Stimulated activated CD4-positive, alpha-beta T cell treated with anti-CD3 and anti-CD28 coated beads, Interleukin-4, amount 100 ng/mL, for 4 hours (primary cell): ENCODE data around the gene ZBED5.

Experiments
- DNase-seq, 2 experiments: peaks; one replicate each; pipeline ENCODE4 v3.0.0-alpha.2; 2020

The ZBED5 gene

GRCh38 chr11:10878408-10879214 is 20.8 kb upstream of the ZBED5 start:
- DNase-seq: no peak

GRCh38 chr11:10876158-10876557 is 18.3 kb upstream of the ZBED5 start:
- DNase-seq: no peak

- DNase-seq: no peak
Observed at GRCh38 chr11:10875430-10876021, 17.7 kb upstream of the ZBED5 start.

DNA sequence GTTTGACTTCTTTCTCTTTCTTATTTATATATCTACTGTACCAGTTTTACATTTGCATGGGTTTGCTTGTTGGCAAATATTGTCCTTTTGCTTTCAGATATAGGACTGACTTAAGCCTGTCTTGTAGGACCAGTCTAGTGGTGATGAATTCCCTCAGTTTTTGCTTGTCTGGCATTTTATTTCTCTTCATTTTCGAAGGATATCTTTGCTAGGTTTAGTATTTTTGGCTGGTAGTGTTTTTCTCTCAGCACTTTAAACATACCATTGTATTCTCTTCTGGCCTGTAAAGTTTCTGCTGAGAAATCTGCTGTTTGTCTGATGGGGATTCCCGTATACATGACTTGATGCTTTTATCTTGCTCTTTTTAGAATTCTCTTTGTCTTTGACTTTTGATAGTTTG is 14.2 kb upstream of the ZBED5 start:
- DNase-seq: no peak

GRCh38 chr11:10868352-10868751 is 10.5 kb upstream of the ZBED5 start:
- DNase-seq: no peak

DNA sequence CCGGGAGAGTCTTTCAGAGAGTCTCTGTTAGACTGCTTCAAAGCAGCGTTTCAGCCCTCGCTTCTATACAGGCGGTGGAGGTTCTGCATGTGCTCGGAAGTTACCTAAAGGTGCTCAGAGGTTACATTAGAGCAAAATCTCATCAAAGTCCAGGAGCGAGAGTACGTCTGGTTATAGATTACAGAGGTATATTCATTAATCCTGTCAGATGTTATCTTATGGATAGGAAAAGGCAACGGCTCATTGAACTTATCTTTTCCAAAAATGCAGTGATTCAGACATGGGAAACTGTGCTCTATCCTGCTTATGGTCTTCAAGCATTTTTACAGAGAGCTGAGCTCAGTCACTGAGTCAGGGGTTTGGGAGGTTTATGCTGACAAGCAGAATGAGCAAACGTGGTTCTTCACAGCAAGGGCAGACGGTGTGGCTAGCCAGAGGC is 9.1 kb upstream of the ZBED5 start:
- no peak for DNase-seq

- no peak for DNase-seq
Observed at GRCh38 chr11:10865837-10866270, 8.0 kb upstream of the ZBED5 start.

GRCh38 chr11:10864688-10865087 is 6.8 kb upstream of the ZBED5 start:
- DNase-seq: no peak

DNA sequence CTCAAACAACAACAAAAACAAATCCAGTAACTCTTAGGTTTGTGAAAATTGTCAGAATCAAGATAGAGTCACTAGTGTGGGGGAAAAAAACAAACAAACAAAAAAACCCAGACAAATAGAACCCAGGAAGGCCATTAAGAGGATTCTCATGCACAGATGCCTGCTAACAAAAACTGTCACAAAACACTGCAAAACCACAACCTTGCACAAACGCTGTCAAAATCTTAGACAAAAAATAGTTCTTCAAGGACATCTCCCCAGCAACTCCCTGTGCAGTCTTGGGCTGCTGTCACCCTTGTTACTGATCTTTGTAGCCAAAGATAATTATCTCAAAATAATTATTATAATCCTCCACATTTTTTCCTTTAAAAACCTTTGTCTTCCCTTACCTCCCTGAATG is 4.6 kb upstream of the ZBED5 start:
- DNase-seq: no peak

DNA sequence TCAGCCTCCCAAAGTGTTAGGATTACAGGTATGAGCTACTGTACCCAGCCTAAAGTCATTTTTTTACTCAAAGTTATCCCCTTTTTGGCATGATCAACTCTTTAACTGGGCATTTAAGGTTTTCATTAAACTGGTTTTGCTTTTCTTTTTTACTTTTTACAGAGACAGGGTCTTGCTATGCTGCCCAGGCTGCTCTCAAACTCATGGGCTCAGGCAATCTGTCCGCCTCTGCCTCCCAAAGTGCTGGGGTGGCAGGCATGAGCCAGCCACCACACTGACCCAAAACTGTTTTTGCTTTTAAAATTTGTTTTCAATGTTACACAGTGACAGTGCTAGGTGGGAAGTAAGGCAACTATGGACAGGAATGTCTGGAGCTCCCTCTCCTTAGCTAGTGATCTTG is 3.9 kb upstream of the ZBED5 start:
- DNase-seq: no peak

DNA sequence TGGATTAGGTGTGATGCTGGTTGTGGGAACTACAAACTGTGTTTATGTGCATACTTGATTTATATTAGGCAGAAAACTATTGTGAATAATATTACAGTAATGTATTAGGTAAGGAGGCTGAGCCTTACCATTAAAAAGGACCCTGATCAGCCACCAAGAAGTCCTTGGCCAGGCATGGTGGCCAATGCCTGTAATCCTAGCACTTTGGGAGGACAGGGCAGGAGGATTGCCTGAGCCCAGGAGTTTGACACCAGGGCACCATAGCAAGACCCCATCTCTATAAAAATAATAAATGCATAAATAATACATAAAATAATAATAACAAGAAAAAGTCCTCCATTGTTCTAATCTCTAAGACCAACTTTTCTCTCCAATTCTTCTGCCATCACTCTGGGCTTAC is 3.2 kb upstream of the ZBED5 start:
- DNase-seq: no peak

DNA sequence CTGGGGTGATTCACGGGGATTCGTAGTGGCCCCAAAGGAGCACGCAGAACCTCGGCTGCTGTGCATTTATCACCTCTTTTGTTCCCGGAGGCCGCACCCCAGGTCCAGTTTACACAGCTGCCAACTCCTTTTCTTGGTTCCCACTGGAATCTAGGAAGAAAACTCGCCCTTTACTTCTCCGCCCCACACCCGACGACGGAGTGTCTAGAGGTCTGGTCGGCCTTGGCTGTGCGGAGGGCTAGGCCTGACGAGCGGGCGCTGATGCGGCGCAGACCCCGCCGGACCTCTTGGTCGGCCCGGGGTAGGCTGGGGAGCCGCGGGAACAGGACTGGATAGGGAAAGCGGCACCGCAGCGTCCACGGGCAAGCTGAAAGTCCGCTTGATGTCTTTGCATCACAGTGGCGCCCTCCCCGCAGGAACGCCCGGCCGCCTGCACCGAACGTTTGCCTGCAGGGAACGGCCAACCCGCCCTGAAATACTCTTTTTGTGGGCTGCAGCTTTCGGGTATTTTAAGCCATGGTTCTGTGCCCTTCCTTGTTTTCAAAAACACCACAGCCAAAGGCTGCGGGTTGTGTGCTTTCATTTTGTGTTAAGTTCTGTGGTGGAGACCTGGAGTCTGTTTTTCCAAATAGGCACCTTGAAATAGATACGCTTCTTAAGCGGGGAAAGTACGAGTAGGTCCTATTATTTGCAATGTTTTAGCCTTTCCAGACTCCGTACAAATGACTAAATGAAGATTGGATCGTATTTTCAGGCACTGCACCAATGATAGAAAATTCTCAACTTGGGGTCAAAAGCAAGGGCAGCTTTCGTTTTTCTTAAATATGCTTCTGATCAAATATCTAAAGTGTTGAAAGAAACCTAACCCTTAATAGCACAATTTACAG is 829 bp upstream of the ZBED5 start:
- DNase-seq: peak in 1 of 2 experiments; percentile 37

DNA sequence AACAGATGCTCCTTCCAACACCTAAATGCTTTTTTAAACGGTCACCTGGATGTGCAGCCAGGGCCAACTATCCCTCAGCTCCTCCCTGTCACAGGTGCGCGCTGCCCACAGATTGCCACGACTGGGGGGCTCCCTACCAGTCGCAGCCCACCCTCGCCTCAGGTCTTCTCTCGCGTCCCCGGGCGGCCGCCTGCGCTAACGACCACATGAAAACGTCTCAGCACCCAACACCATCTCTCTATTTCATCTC is 469 bp downstream of the ZBED5 start:
- DNase-seq: no peak

- DNase-seq: no peak
Observed at GRCh38 chr11:10856689-10857458, 979 bp downstream of the ZBED5 start.

- no peak for DNase-seq
Observed at GRCh38 chr11:10855295-10855694, 2.6 kb downstream of the ZBED5 start.

DNA sequence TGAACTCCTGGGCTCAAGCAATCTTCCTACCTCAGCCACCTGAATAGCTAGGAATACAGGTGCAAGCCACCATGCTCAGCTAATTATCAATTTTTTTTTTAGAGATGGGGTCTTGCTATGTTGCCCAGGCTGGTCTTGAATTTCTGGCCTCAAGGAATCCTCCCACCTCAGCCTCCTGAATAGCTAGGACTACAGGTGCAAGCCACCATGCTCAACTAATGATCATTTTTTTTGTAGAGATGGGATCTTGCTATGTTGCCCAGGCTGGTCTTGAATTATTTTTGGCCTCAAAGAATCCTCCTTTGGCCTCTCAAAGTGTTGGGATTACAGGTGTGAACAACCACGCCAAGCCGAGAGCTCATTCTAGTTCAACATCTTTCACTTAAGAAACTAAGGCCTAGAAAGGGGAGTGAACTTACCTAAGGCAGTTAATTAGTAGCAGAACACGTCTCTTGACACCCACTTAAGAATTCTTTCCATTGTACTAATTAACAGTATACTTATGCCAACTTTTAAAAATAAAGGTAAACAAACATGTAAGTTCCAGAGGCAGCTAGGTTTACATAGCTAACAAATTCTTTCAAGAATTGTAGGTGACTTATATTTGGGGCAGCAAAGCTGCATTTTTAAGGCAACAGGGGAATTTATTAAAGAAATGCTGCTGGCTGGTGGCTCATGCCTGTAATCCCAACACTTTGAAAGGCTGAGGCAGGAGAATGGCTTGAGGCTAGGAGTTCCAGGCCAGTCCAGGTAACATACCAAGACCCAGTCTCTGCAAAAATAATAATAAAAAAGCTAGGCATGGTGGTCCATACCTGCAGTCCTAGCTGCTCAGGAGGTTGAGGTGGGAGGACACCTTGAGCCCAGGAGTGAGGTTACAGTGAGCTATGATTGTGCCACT is 9.6 kb downstream of the ZBED5 start:
- DNase-seq: no peak

DNA sequence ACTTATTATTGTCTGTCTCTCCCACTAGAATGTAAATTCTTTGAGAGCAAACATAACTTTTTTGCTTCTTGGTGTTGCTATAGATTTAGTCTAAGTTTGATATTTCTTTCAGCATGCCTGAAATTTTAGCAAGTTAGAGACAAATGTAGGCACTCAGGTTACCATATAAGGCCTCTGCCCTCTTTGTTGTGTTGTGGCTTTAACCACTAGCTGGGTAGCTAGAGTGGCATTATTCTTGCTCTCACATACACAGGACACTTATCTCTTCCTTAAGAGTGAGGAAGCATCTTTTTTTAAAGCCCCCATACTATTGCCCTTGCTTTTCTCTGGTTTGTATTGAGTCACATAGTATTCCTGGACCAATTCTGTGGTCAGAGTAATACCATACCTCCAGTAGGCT is 11.2 kb downstream of the ZBED5 start:
- DNase-seq: no peak

DNA sequence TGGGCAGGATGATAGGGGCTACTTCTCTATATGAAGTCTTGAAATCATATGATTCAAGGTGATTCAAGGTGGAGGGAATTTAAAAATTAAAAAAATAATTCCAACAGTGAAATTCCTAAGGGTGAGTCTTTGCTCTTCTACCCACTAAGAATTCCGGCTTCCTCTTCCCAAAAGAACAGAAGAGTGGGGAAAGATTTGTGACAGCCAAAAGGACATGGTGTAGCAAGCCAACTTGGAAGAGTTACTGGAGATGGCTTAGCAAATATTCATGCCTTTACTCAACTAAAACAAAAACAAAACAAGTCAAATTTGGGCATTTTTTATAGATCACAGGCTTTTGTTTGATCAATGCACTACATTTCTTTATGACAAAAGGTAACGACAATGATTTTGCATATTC is 12.3 kb downstream of the ZBED5 start:
- DNase-seq: no peak

- DNase-seq: no peak
Observed at GRCh38 chr11:10844796-10845195, 13.1 kb downstream of the ZBED5 start.

DNA sequence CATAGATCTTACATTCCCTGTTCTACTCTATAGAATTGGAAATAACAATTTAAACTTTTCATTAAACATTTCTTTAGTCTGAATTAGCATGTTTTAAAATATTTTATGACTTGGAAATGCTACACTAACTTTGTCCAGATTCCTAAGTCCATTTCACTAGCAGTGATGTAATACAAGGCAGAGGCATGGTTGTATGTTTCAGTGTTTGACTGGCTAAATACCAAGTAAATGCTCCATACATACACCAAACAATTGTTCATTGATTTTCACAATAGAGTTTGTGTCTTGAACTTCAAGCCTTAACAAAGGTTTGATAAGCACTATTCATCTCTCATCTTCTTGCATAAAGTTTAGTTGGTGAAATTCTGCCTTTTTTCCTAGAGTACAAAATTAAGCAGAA is 13.5 kb downstream of the ZBED5 start:
- DNase-seq: no peak

GRCh38 chr11:10838881-10839280 is 19.0 kb downstream of the ZBED5 start:
- no peak for DNase-seq

DNA sequence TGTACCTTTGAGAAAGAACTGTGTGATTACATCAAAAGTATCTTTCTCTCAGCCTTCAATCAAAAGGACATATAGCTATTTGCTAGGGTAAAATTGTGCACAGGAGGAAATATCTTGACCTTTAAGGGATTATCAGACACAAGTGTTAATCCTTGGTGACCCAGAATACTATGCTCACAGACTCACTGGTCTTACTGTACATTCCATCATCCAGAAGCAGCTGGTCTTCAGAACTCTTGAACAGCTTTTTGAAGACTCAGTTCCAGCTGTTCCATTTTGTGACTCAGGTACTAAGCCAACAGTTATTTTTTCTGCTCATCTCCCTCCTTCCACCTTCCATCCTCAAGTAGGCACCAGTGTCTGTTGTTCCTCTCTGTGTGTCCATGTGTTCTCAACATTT is 19.8 kb downstream of the ZBED5 start:
- no peak for DNase-seq
